GM18868 (cell line): ENCODE data around the gene MTAP.
A peak's percentile ranks its signal among the peaks of the same experiment; 100 is the strongest.

ENCODE experiments used
- ATAC-seq: cut with Tn5 transposase; IDR thresholded peaks from one replicate; pipeline ENCODE4 v1.9.1; 2021; ENCODE audit warnings: mild to moderate bottlenecking, moderate library complexity; ENCODE audit not compliant: unreplicated experiment

The MTAP gene

GRCh38 chr9:21802418-21803000, at the start of gene MTAP:
MTAP (plus strand) TSS chr9:21802636; CDS start chr9:21802749, 113 bp downstream.
- ATAC-seq = peak; percentile 92

GRCh38 chr9:21753523-21753922, 48.9 kb upstream of the MTAP start:
- ATAC-seq = no peak

GRCh38 chr9:21754741-21755140, 47.7 kb upstream of the MTAP start:
- ATAC-seq = no peak

DNA sequence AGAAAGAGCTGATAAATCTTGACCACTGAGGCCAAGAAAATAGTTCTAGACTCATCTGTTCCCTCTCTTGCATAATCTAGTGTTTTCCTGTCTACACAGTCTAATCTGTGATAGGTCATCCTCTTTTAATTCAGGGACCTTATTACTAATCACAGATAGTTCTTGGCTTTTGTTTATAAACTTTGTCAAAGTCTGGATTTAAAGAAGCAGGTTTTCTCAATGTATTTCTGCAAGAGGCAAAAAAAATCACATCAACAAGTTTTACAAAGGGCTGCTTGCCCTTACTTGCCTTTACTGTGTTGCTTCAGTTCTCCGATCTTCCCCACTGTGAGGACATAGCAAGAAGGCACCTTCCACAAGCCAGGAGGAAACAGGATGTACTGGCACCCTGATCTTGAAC, 43.9 kb upstream of the MTAP start:
- ATAC-seq = no peak

DNA sequence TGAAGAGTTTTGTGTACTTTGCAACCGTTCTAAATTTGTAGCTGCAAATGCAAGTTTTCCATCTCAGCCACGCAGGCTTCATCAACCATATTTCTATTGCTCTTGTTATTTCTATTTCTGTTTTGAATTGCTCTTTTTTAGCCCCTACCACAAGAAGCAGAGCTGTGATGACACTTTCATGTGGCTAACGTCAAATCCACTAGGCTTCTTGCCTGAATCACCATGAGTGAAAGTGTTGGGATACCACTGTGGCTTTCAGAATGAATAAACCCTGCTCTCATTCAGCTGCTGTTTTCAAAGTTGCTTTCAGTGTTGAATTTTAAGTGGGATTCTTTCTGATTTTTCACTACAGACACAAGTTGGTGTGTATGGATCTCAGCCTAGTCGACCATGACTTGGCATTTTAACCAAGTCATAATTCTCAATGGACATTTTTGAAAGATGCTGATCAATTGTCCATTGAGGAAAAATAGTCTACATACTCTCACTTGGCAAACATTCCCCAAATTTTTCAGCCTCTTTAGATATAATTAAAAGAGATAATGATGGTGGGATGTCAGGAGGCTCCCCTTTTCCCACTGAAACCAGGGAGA, 41.0 kb upstream of the MTAP start:
- ATAC-seq = peak; percentile 96

- no peak for ATAC-seq
Measured at GRCh38 chr9:21762064-21762463, 40.4 kb upstream of the MTAP start.

DNA sequence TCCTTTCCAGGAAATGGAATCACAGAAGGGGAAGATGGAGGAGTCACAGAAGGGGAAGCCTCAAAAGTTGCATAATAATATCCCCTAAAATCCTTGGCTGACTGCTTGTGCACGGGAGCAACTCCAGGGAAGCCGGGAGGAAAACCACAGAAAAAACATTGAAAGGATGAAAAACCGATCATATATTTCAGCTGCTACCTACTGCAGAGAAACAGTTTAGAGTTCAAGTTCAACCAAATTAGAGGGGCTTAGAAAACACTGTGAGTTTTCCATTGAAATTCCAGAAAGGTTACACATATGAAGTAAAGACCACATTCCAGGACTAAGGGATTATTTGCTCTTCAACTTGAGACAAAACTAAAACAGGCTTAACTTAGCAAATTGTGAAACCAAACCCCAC, 37.6 kb upstream of the MTAP start:
- no peak for ATAC-seq

DNA sequence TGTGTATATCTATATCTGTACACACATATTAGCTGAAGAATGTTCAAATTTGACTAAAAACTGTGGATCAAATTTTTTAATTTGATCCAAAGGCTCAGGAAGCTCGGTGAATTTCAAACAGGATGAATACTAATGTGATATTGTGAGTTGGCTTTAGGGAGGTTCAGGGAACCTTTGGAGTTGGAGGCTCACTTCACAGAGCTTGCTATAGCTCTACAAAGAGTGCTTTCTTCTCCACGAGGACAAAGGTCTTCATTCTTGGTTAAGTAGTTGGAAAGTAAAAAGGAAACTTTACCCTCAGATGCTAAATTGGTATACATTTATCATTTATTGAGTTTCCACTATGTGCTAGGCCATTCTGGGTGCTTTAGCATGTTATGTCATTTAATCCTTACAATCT, 36.3 kb upstream of the MTAP start:
- no peak for ATAC-seq

- no peak for ATAC-seq
Measured at GRCh38 chr9:21770871-21771560, 31.4 kb upstream of the MTAP start.

GRCh38 chr9:21777701-21778100, 24.7 kb upstream of the MTAP start:
- no peak for ATAC-seq

GRCh38 chr9:21778304-21778703, 24.1 kb upstream of the MTAP start:
- ATAC-seq = no peak

DNA sequence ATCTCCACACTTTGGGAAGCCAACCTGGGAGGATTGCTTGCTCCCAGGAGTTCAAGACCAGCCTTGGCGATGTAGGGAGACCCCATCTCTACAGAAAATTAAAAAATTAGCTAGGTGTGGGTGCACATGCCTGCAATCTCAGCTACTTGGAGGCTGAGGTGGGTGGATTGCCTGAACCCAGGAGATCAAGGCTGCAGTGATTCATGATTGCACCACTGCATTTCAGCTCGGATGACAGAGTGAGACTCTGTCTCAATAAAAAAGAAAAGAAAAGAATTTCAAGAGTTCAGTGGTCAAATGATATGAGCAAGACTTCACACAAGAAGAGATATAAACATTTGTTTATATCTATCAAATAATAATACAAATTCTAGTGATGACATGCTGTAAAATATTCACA, 23.0 kb upstream of the MTAP start:
- no peak for ATAC-seq

DNA sequence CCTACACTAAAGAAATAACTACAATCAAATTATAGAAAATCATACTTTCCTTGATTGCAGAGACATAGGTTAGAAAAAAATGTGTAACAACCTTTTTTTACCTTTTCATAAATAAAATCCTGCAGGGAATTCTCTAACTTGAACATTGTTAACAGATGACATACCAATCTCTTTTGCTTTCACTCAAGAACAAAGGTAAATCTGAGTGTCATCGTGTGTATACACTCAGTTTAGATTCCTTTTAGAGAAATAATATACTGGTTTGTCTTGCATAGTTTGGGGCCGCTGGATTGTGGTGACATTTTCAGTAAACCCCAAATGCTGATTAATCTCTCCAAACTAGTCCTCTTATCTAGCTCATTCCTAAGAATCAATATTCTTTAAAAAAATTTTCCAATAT, 20.8 kb upstream of the MTAP start:
- no peak for ATAC-seq

GRCh38 chr9:21782205-21782604, 20.2 kb upstream of the MTAP start:
- no peak for ATAC-seq

GRCh38 chr9:21788752-21789151, 13.7 kb upstream of the MTAP start:
- ATAC-seq = no peak

DNA sequence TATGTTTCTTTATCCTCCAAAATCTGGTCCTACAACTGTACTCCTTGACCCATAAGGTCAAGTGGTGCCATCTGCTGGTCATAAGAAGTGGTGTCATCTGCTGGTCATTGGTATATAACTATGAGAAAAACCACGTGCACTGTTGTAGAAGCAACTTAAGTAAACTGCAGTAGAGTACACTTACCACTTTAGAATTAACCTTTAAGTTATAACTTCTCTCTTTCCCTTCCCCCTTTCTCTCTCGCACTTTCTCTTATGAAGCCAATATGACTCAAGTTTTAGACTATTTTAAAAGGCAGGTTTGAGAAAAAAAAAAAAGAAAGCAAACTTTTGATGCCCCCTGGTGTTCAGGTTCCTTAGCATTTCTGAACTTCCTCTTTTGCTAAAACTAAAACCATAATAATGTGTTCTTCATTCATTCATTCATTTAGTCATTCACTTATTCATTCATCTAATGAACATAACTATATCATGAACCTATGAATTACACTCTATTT, 12.8 kb upstream of the MTAP start:
- ATAC-seq = peak; percentile 97

- ATAC-seq = no peak
Measured at GRCh38 chr9:21795483-21795882, 7.0 kb upstream of the MTAP start.

DNA sequence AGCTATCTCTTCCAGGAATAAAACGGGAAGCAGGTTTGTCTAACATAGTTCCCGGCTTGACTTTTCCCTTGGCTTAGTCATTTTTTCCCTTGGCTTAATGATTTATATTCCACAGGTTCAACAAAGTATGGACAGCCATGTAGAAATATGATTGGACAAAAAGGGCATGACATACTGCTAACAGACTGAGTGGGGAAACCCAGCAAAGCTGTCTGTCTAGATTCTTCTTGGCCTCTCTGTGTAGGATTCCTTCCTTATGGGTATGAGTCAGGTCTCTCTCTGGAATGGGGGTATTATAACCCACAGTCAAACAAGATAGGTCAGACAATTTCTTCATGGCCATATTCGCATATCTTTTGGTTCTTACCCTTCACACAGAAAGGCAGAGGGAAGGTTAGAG, 5.7 kb upstream of the MTAP start:
- no peak for ATAC-seq

- ATAC-seq = no peak
Measured at GRCh38 chr9:21800931-21801682, 1.3 kb upstream of the MTAP start.

DNA sequence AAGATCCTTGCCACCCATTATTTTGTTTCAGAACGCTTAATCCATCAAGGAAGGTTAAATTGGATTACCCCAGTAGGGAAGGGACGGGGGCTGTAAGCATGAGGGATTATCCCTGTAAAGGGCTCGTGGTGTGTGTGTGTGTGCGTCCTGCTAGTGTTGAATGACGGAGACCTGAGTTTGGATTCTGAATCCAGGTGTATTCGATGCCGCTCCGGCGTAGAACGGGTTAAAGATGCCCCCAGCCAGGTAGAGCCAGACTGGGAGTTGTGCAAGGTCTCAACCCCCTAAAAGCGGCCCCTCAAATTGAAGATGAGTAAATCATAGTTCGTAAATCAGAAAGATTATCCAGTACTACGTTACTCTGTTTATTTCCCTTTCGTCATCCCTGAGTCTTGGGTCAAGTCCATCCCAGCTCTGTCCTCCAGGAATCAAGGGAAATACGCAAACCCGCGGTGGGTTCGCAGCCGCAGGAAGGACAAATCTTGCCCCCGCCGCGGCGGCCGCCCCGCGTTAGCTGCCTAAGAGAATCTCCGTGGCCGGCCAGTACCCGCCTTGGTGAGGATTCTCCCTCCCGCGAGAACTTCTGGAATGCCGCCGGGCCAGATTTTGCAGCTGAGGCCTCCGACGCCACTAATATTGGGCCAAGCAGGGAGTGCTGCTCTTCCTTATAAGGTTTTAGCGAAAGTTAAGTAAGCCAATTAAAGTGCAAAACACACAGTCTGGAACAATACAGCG, 586 bp upstream of the MTAP start:
- ATAC-seq = peak; percentile 22

DNA sequence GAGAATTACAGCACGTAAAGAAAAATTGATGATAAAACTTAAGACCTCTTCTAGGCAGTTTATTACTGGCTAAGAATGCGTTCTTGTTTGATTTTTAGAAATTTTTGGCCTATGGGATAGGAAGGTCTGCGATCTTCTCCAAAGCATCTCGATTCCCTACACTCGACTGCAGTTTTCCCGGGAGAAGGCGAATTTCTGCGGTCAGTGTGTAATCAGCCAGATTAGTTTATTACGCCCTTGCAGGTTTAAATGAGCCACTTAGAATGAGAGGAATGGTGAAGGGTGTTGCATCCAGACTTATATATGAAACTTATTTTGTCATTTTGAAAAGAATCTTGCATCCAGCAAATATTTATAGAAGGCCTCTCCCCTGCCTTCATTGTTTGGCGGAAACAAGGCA, 1.2 kb downstream of the MTAP start:
- no peak for ATAC-seq
